ENCODE results near the gene ITGA2B. TPM values are rescaled to one million over a fixed set of nuclear protein-coding genes. Genes with fewer than 3 reads are reported as not detected.

The ITGA2B gene
- total and polyA plus RNA-seq, 2 of the 13 experiments (the other 11 are each of a cell fraction or from before 2014, with no cell fraction given) = 0.38 to 1.1 TPM

DNA sequence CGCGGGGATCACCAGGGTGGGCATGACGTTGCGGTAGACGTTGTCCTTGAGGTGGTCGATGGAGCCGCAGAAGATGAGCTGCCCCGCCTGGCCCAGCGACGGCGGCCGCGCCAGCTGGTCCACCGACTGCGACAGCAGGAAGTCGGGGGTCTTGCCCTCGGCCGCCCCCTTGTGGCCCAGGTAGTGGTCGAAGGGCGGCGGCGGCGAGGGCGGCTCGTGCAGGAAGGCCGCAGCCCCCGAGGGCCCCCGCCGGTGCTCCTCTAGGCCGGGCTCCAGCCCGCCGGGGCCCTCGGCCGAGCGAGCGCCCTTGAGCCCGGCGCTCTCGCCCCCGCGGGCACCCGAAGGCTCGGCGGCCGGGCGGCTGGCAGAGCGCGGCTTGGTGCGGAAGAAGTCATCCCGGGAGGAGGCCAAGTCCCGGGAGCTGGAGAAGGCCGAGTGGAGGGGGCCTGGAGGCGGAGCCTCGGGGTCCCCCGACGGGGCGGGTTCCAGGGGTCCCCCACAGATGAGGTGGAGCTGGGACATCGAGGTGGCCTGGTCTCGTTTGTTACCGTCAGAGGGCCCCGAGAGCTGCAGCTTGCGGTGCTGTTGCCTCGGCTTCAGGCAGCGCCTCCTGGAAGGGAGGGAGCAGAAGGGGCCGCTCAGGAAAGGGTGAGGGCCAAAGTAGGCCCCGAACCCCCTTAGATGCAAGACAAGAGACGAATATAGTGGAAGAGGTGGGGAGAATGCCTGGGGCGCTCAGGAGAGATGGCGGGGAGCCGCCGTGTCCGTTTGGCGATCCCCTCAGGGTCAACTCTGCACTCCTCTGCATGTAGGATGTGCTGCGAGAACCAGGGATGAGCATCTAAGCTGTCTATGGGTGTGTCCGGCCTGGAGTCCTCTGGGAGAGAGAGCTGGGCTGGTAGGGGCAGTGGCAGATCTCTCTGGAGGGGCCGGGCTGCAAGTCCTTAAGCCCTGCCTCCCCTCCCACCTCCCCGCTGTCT, 34.6 kb downstream of the ITGA2B start (continued):
- TF ChIP-seq, protein P1, sequence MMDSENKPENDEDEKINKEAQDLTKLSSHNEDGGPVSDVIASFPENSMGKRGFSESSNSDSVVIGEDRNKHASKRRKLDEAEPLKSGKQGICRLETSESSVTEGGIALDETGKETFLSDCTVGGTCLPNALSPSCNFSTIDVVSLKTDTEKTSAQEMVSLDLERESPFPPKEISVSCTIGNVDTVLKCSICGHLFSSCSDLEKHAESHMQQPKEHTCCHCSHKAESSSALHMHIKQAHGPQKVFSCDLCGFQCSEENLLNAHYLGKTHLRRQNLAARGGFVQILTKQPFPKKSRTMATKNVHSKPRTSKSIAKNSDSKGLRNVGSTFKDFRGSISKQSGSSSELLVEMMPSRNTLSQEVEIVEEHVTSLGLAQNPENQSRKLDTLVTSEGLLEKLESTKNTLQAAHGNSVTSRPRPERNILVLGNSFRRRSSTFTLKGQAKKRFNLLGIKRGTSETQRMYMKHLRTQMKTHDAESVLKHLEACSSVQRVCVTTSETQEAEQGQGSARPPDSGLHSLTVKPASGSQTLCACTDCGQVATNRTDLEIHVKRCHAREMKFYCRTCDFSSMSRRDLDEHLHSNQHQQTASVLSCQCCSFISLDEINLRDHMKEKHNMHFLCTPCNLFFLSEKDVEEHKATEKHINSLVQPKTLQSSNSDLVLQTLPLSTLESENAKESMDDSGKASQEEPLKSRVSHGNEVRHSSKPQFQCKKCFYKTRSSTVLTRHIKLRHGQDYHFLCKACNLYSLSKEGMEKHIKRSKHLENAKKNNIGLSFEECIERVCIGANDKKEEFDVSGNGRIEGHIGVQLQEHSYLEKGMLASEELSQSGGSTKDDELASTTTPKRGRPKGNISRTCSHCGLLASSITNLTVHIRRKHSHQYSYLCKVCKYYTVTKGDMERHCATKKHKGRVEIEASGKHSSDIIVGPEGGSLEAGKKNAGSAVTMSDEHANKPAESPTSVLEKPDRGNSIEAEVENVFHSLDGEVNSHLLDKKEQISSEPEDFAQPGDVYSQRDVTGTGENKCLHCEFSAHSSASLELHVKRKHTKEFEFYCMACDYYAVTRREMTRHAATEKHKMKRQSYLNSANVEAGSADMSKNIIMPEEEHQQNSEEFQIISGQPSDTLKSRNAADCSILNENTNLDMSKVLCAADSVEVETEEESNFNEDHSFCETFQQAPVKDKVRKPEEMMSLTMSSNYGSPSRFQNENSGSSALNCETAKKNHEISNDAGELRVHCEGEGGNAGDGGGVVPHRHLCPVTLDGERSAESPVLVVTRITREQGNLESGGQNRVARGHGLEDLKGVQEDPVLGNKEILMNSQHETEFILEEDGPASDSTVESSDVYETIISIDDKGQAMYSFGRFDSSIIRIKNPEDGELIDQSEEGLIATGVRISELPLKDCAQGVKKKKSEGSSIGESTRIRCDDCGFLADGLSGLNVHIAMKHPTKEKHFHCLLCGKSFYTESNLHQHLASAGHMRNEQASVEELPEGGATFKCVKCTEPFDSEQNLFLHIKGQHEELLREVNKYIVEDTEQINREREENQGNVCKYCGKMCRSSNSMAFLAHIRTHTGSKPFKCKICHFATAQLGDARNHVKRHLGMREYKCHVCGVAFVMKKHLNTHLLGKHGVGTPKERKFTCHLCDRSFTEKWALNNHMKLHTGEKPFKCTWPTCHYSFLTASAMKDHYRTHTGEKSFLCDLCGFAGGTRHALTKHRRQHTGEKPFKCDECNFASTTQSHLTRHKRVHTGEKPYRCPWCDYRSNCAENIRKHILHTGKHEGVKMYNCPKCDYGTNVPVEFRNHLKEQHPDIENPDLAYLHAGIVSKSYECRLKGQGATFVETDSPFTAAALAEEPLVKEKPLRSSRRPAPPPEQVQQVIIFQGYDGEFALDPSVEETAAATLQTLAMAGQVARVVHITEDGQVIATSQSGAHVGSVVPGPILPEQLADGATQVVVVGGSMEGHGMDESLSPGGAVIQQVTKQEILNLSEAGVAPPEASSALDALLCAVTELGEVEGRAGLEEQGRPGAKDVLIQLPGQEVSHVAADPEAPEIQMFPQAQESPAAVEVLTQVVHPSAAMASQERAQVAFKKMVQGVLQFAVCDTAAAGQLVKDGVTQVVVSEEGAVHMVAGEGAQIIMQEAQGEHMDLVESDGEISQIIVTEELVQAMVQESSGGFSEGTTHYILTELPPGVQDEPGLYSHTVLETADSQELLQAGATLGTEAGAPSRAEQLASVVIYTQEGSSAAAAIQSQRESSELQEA (CRISPR knock-in tag; IDR thresholded peaks at IDR 0.05; ENCODE audit: not compliant biosample characterization) = no peak
- TF ChIP-seq, protein P2, sequence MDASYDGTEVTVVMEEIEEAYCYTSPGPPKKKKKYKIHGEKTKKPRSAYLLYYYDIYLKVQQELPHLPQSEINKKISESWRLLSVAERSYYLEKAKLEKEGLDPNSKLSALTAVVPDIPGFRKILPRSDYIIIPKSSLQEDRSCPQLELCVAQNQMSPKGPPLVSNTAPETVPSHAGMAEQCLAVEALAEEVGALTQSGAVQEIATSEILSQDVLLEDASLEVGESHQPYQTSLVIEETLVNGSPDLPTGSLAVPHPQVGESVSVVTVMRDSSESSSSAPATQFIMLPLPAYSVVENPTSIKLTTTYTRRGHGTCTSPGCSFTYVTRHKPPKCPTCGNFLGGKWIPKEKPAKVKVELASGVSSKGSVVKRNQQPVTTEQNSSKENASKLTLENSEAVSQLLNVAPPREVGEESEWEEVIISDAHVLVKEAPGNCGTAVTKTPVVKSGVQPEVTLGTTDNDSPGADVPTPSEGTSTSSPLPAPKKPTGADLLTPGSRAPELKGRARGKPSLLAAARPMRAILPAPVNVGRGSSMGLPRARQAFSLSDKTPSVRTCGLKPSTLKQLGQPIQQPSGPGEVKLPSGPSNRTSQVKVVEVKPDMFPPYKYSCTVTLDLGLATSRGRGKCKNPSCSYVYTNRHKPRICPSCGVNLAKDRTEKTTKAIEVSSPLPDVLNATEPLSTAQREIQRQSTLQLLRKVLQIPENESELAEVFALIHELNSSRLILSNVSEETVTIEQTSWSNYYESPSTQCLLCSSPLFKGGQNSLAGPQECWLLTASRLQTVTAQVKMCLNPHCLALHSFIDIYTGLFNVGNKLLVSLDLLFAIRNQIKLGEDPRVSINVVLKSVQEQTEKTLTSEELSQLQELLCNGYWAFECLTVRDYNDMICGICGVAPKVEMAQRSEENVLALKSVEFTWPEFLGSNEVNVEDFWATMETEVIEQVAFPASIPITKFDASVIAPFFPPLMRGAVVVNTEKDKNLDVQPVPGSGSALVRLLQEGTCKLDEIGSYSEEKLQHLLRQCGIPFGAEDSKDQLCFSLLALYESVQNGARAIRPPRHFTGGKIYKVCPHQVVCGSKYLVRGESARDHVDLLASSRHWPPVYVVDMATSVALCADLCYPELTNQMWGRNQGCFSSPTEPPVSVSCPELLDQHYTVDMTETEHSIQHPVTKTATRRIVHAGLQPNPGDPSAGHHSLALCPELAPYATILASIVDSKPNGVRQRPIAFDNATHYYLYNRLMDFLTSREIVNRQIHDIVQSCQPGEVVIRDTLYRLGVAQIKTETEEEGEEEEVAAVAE (CRISPR knock-in tag; IDR thresholded peaks at IDR 0.05; ENCODE audit: borderline replicate concordance) = no peak
- no peak for TF ChIP-seq ZEB1 (IDR thresholded peaks at IDR 0.05; ENCODE audit: insufficient replicate concordance, low read depth)
- no peak for TF ChIP-seq ZNF143 (CRISPR knock-in tag; IDR thresholded peaks at IDR 0.05)
- no peak for TF ChIP-seq RBM39 (IDR thresholded peaks at IDR 0.05; ENCODE audit: low read depth, low read length, poor library complexity, severe bottlenecking)
- no peak for TF ChIP-seq NKX3-1 (CRISPR knock-in tag; IDR thresholded peaks at IDR 0.05)
- TF ChIP-seq ZNF556 (CRISPR knock-in tag; IDR thresholded peaks at IDR 0.05; ENCODE audit: borderline replicate concordance) = no peak
- TF ChIP-seq, protein P3, sequence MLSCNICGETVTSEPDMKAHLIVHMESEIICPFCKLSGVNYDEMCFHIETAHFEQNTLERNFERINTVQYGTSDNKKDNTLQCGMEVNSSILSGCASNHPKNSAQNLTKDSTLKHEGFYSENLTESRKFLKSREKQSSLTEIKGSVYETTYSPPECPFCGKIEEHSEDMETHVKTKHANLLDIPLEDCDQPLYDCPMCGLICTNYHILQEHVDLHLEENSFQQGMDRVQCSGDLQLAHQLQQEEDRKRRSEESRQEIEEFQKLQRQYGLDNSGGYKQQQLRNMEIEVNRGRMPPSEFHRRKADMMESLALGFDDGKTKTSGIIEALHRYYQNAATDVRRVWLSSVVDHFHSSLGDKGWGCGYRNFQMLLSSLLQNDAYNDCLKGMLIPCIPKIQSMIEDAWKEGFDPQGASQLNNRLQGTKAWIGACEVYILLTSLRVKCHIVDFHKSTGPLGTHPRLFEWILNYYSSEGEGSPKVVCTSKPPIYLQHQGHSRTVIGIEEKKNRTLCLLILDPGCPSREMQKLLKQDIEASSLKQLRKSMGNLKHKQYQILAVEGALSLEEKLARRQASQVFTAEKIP (CRISPR knock-in tag; IDR thresholded peaks at IDR 0.05; ENCODE audit: borderline replicate concordance) = no peak
- no peak for TF ChIP-seq ZMYM4 (CRISPR knock-in tag; IDR thresholded peaks at IDR 0.05)
- peak; percentile 36; the same call in 1 of the 2 replicates for TF ChIP-seq SIN3A (IDR thresholded peaks at IDR 0.05; ENCODE audit: borderline replicate concordance, low read depth, low read length)
- TF ChIP-seq MEIS1 (CRISPR knock-in tag; IDR thresholded peaks at IDR 0.05; ENCODE audit: borderline replicate concordance) = no peak; the same call in 1 of the 2 replicates
